Tibial artery (tissue), 4 donors: ENCODE results near the gene VPS13C.

ENCODE experiments used
- DNase-seq, 2 donors: peaks; one replicate each; pipeline ENCODE4 v3.0.0-alpha.2; 2019
- H3K27ac ChIP-seq, 2 donors: fragments of 200-600 bp; sonication (generic) in 1 of 2; 1 replicate in 1 of 2; 2 replicates in 1 of 2; pipeline ENCODE4 v1.5.1; 2018 to 2019; ENCODE audit warnings: mild to moderate bottlenecking in 1 of 2
- H3K27me3 ChIP-seq, 2 donors: fragments of 200-600 bp; sonication (generic) in 1 of 2; one replicate each; pipeline versions ENCODE4 v1.5.1 to v1.6.0; 2016 to 2019
- H3K36me3 ChIP-seq, 3 donors: fragments of 200-600 bp; sonication (generic) in 2 of 3; one replicate each; pipeline ENCODE4 v1.5.1; 2016 to 2019; ENCODE audit warnings: mild to moderate bottlenecking in 2 of 3
- H3K4me1 ChIP-seq, 4 donors: fragments of 200-600 bp; sonication (generic) in 2 of 4; 1 replicate in 3 of 4; 2 replicates in 1 of 4; pipeline ENCODE4 v1.5.1; 2016 to 2019
- H3K4me3 ChIP-seq, 2 donors: fragments of 200-600 bp; sonication (generic) in 1 of 2; 1 replicate in 1 of 2; 2 replicates in 1 of 2; pipeline ENCODE4 v1.5.1; 2018 to 2019; ENCODE audit warnings: mild to moderate bottlenecking in 2 of 2
- H3K9me3 ChIP-seq, 3 donors: fragments of 200-600 bp; sonication (generic) in 1 of 3; one replicate each; pipeline ENCODE4 v1.5.1; 2016 to 2019
- intact Hi-C: fragments of 100-400 bp; cut with DNase I; formaldehyde crosslinking; loops from one replicate; pipeline ENCODE4 v1.15.0; 2023; ENCODE audit warnings: low total_unique reads
- TF ChIP-seq, protein P1 (sequence below), 2 experiments: fragments of 200-600 bp in 1 of 2; fragments of 450-650 bp in 1 of 2; IDR thresholded peaks; one replicate each; pipeline ENCODE4 v1.5.1; 2017 to 2019; ENCODE audit warnings: antibody characterized with exemption in 2 of 2, mild to moderate bottlenecking in 1 of 2, moderate library complexity in 1 of 2

Gene VPS13C

DNA sequence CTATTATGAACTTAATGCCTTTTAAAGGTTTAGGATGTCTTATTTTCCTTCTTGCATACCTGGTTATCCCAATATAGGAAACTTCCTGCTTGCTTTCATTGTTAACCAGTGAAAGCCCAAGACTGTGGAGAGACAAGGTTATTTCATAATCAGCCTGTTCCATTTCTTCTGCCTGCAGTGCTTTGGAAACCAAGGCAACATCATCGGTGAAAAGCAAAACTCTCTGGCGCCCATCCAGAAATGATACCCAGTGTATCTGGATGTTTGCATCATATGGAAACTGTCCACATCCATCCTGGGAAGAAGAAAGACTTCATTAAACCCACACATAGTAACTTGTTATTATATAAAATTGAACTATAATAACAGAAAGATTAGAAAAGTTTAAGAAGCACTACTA lies 170.1 kb downstream of the VPS13C start:
- intact Hi-C loops = no loop called here
- Histone ChIP-seq H3K27me3 (no peaks in the 10 kb centered on the region), H3K36me3 (peaks cover 43 to 53% (median 46%) of the 10 kb centered on the region in 3 donors), H3K4me1 (no peaks in the 10 kb centered on the region), H3K9me3 (peaks cover 0 to 11% (median 9%) of the 10 kb centered on the region in 3 donors), H3K4me3 (no peak overlapping the region), H3K27ac (no peak overlapping the region)
- no peak for DNase-seq
- TF ChIP-seq, protein P1, sequence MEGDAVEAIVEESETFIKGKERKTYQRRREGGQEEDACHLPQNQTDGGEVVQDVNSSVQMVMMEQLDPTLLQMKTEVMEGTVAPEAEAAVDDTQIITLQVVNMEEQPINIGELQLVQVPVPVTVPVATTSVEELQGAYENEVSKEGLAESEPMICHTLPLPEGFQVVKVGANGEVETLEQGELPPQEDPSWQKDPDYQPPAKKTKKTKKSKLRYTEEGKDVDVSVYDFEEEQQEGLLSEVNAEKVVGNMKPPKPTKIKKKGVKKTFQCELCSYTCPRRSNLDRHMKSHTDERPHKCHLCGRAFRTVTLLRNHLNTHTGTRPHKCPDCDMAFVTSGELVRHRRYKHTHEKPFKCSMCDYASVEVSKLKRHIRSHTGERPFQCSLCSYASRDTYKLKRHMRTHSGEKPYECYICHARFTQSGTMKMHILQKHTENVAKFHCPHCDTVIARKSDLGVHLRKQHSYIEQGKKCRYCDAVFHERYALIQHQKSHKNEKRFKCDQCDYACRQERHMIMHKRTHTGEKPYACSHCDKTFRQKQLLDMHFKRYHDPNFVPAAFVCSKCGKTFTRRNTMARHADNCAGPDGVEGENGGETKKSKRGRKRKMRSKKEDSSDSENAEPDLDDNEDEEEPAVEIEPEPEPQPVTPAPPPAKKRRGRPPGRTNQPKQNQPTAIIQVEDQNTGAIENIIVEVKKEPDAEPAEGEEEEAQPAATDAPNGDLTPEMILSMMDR (IDR thresholded peaks at IDR 0.05) = no peak

- no peaks in the 10 kb centered on the region for H3K4me1 ChIP-seq
- intact Hi-C loops = no loop called here
- TF ChIP-seq, protein P1 (IDR thresholded peaks at IDR 0.05) = no peak
- no peaks in the 10 kb centered on the region for H3K27me3 ChIP-seq
- H3K4me3 ChIP-seq = no peak overlapping the region
- H3K36me3 ChIP-seq = peaks cover 39 to 53% (median 46%) of the 10 kb centered on the region in 3 donors
- H3K27ac ChIP-seq = no peak overlapping the region
- DNase-seq = no peak
- H3K9me3 ChIP-seq = peaks cover 0 to 11% (median 9%) of the 10 kb centered on the region in 3 donors
Measured at GRCh38 chr15:61889706-61890105, 170.5 kb downstream of the VPS13C start.

GRCh38 chr15:61888074-61888780 lies 172.0 kb downstream of the VPS13C start:
- Histone ChIP-seq H3K27me3 (no peaks in the 10 kb centered on the region), H3K27ac (no peak overlapping the region), H3K36me3 (peaks cover 26 to 40% (median 37%) of the 10 kb centered on the region in 3 donors), H3K4me1 (no peaks in the 10 kb centered on the region), H3K4me3 (no peak overlapping the region), H3K9me3 (peaks cover 0 to 9% (median 9%) of the 10 kb centered on the region in 3 donors)
- intact Hi-C loops = no loop called here
- TF ChIP-seq, protein P1 (IDR thresholded peaks at IDR 0.05) = no peak
- DNase-seq = no peak

GRCh38 chr15:61880084-61880483 lies 180.2 kb downstream of the VPS13C start:
- peaks cover 12 to 25% (median 20%) of the 10 kb centered on the region in 3 donors for H3K36me3 ChIP-seq

GRCh38 chr15:61879219-61879618 lies 181.0 kb downstream of the VPS13C start:
- intact Hi-C loops = no loop called here

More at GRCh38 chr15:61880084-61880483, 180.2 kb downstream of the VPS13C start:
- no peaks in the 10 kb centered on the region for H3K4me1 ChIP-seq
- H3K9me3 ChIP-seq = no peaks in the 10 kb centered on the region
- H3K27me3 ChIP-seq = no peaks in the 10 kb centered on the region
- intact Hi-C loops = no loop called here
- H3K4me3 ChIP-seq = no peak overlapping the region
- TF ChIP-seq, protein P1 (IDR thresholded peaks at IDR 0.05) = no peak
- DNase-seq = no peak
- H3K27ac ChIP-seq = no peak overlapping the region

More at GRCh38 chr15:61879219-61879618, 181.0 kb downstream of the VPS13C start:
- no peaks in the 10 kb centered on the region for H3K4me1 ChIP-seq
- no peak for DNase-seq
- H3K4me3 ChIP-seq = no peak overlapping the region
- TF ChIP-seq, protein P1 (IDR thresholded peaks at IDR 0.05) = no peak
- peaks cover 20 to 25% (median 20%) of the 10 kb centered on the region in 3 donors for H3K36me3 ChIP-seq
- H3K9me3 ChIP-seq = no peaks in the 10 kb centered on the region
- H3K27me3 ChIP-seq = no peaks in the 10 kb centered on the region
- no peak overlapping the region for H3K27ac ChIP-seq
